Smooth muscle cell (in vitro differentiated cells): ENCODE data around the gene ZNF274. TPM values are rescaled to one million over a fixed set of nuclear protein-coding genes. Genes with fewer than 3 reads are reported as not detected.

ENCODE experiments used
- DNase-seq: peaks from one replicate; lab custom pipeline; 2025; ENCODE audit not compliant: unreplicated experiment; lab: John Stamatoyannopoulos, UW
- H2AFZ ChIP-seq: fragments of 200-600 bp; sonication (generic); 2 replicates; pipeline ENCODE4 v1.6.0; 2016; ENCODE audit warnings: antibody characterized with exemption, low read depth, mild to moderate bottlenecking
- H3F3A ChIP-seq: fragments of 200-600 bp; sonication (generic); 2 replicates; pipeline ENCODE4 v1.6.0; 2017; ENCODE audit warnings: antibody characterized with exemption, low read depth
- H3K27ac ChIP-seq: fragments of 200-600 bp; sonication (generic); 2 replicates; pipeline ENCODE4 v1.5.1; 2016; ENCODE audit warnings: low read depth, mild to moderate bottlenecking
- H3K27me3 ChIP-seq: fragments of 200-600 bp; sonication (generic); 2 replicates; pipeline ENCODE4 v1.6.1; 2016; ENCODE audit warnings: low read depth, mild to moderate bottlenecking
- H3K36me3 ChIP-seq: fragments of 200-600 bp; sonication (generic); 2 replicates; pipeline ENCODE4 v1.5.1; 2016; ENCODE audit warnings: low read depth
- H3K4me1 ChIP-seq: fragments of 200-600 bp; sonication (generic); 2 replicates; pipeline ENCODE4 v1.5.1; 2016; ENCODE audit warnings: low read depth
- H3K4me2 ChIP-seq: fragments of 200-600 bp; sonication (generic); 2 replicates; pipeline ENCODE4 v1.6.0; 2016; ENCODE audit warnings: mild to moderate bottlenecking
- H3K4me3 ChIP-seq: fragments of 200-600 bp; sonication (generic); 2 replicates; pipeline ENCODE4 v1.5.1; 2016; ENCODE audit warnings: mild to moderate bottlenecking
- H3K79me2 ChIP-seq: fragments of 200-600 bp; sonication (generic); 2 replicates; pipeline ENCODE4 v1.6.0; 2016; ENCODE audit warnings: low read depth, mild to moderate bottlenecking
- H3K9ac ChIP-seq: fragments of 200-600 bp; sonication (generic); 2 replicates; pipeline ENCODE4 v1.6.0; 2016; ENCODE audit warnings: low read depth
- H3K9me3 ChIP-seq: fragments of 200-600 bp; sonication (generic); replicated peaks from 2 replicates; pipeline ENCODE4 v1.5.1; 2016; ENCODE audit warnings: low read depth
- H4K20me1 ChIP-seq: fragments of 200-600 bp; sonication (generic); 2 replicates; pipeline ENCODE4 v1.6.0; 2016; ENCODE audit warnings: low read depth
- CTCF ChIP-seq: fragments of 200-600 bp; sonication (generic); IDR thresholded peaks from 2 replicates; pipeline ENCODE4 v1.5.1; 2017; ENCODE audit warnings: borderline replicate concordance, mild to moderate bottlenecking, antibody characterized with exemption; ENCODE audit not compliant: insufficient read depth, poor library complexity, severe bottlenecking
- WGBS: methylation state at CpG from one replicate; pipeline ENCODE4 v1.1.7; 2016; ENCODE audit warnings: low lambda C conversion rate; 5-methylcytosine and 5-hydroxymethylcytosine counted together
- polyA plus RNA-seq: library from polyadenylated mRNA; unstranded; fragments of >200 nt; fragmentation: Nextera tagmentation; extraction: Ambion mirVana; gene quantifications from 2 replicates; pipeline ENCODE4 v1.2.1, GENCODE V29; 2016
- total RNA-seq: library from RNA; depleted of rRNA; stranded (reverse); fragments of >200 nt; gene quantifications from 2 replicates; pipeline ENCODE4 v1.2.3, GENCODE V29; 2014

The ZNF274 gene
- total and polyA plus RNA-seq, 2 experiments from 2014 or later: 23.8 to 27.2 TPM

GRCh38 chr19:58166708-58167280 is 16.1 kb upstream of the ZNF274 start:
- Histone ChIP-seq H3K36me3 (no peaks in the 10 kb centered on the region), H3K4me3 (no peak overlapping the region), H3K27ac (no peak overlapping the region), H3K4me1 (no peaks in the 10 kb centered on the region), H4K20me1 (no peaks in the 10 kb centered on the region), H2AFZ (no peak overlapping the region), H3K9ac (no peak overlapping the region), H3K9me3 (peaks cover 53% of the 10 kb centered on the region), H3K27me3 (no peaks in the 10 kb centered on the region), H3K79me2 (no peaks in the 10 kb centered on the region), H3F3A (no peaks in the 10 kb centered on the region), H3K4me2 (no peak overlapping the region)
- DNase-seq: no peak
- 56% methylated on average over 4 of the region's 4 CpGs for WGBS
- TF ChIP-seq CTCF: no peak

GRCh38 chr19:58170860-58171259 is 12.0 kb upstream of the ZNF274 start:
- no peaks in the 10 kb centered on the region for H3F3A ChIP-seq
- H3K4me1 ChIP-seq: no peaks in the 10 kb centered on the region
- H3K9ac ChIP-seq: no peak overlapping the region
- H3K4me3 ChIP-seq: no peak overlapping the region
- H4K20me1 ChIP-seq: no peaks in the 10 kb centered on the region
- TF ChIP-seq CTCF: no peak
- no peaks in the 10 kb centered on the region for H3K27me3 ChIP-seq
- no peak overlapping the region for H2AFZ ChIP-seq
- H3K36me3 ChIP-seq: no peaks in the 10 kb centered on the region
- DNase-seq: no peak
- H3K9me3 ChIP-seq: peaks cover 43% of the 10 kb centered on the region
- H3K79me2 ChIP-seq: no peaks in the 10 kb centered on the region
- no peak overlapping the region for H3K27ac ChIP-seq
- no peak overlapping the region for H3K4me2 ChIP-seq
- WGBS: 54% methylated on average over 1 of the region's 1 CpG

DNA sequence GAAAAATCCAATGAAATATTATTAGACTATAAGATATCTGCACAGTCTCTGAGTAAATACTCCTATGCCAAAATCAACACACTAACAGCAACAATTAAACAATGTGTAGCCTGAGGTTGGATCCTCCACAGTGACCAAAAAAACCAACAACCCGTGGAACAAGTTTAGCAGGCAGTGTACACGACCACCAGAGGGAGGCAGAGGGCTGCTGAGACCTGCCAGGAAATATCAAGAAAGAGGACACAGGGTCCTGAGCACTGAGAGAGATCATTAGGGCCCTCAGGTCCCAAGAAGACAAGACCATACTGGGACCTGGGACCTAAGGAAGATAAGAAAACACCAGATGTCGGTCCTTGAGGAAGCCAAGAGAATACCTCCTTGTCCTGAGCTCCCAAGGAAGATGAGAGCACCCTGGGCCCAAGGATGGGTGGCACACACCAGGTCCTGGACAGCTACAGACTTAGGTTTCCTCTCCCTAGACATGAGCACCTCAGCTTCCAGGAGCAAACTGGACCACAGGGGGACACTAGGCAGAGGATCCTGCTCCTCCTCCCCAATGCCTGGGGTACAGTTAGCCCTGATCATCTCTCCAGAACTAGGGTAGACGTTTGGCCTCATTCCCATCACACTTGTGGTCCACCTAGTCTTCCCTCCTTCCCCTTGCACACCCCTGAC is 822 bp upstream of the ZNF274 start:
- H4K20me1 ChIP-seq: no peaks in the 10 kb centered on the region
- peak; percentile 44 for TF ChIP-seq CTCF
- no peak overlapping the region for H3K9ac ChIP-seq
- no peak for DNase-seq
- peaks cover 23% of the 10 kb centered on the region for H3K36me3 ChIP-seq
- WGBS: 72% methylated on average over 4 of the region's 4 CpGs
- peaks cover 19% of the 10 kb centered on the region for H3K79me2 ChIP-seq
- no peaks in the 10 kb centered on the region for H3F3A ChIP-seq
- H3K27me3 ChIP-seq: no peaks in the 10 kb centered on the region
- no peak overlapping the region for H3K27ac ChIP-seq
- H3K4me2 ChIP-seq: peak overlapping the region; percentile 96
- H3K9me3 ChIP-seq: peaks cover 53% of the 10 kb centered on the region
- no peak overlapping the region for H2AFZ ChIP-seq
- H3K4me3 ChIP-seq: peak overlapping the region; percentile 97
- H3K4me1 ChIP-seq: no peaks in the 10 kb centered on the region
